ENCODE results near the gene RNF213. TPM values are rescaled to one million over a fixed set of nuclear protein-coding genes. Genes with fewer than 3 reads are reported as not detected.

RNF213 gene
- total and polyA plus RNA-seq, 10 of the 15 experiments (the other 5 are each of a cell fraction or from before 2014, with no cell fraction given): 18.6 to 145 (median 65.8) TPM

DNA sequence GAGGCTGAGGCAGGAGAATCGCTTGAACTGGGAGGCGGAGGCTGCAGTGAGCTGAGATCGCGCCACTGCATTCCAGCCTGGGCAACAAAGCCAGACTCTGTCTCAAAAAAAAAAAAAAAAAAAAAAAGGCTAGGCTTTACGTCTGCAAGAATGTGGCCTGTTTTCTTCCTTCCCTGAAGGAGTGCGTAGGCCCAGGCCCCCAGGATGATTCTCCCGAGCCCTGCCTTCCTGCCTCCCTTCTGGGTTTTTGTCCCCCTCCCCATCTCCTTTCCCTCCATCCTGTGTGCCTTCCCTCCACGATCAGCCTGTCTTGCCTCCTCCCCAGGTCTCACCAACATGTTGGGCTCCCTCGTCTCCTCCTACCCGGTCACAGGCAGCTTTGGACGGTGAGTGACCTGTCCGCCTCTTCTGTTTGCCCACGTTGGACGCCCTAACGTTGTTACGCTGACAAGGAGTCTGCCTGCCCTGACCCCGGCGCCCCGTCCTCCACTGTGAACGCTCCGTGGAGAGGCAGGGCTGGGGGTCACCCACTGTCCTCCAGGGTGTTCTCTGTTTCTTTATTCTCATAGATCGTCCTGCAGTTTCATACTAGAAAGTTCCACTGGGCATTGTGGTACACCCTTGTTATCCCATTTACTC lies 15.7 kb upstream of the RNF213 start:
- ChIA-PET RAD21 (ENCODE audit: unreplicated experiment) (no interaction called here), POLR2A (no interaction called here), SMC1A (ENCODE audit: uncharacterized antibody, unreplicated experiment) (no interaction called here), CTCF (no interaction called here)
- Histone ChIP-seq H2AFZ (ENCODE audit: control insufficient read depth, low read depth, low read length) (no peak overlapping the region), H3K9ac (ENCODE audit: control insufficient read depth, insufficient read depth, low read length) (no peak overlapping the region), H3K4me2 (ENCODE audit: control insufficient read depth, insufficient read depth) (no peak overlapping the region), H3K79me2 (ENCODE audit: control insufficient read depth, insufficient read depth, low read length) (no peaks in the 10 kb centered on the region), H3K27me3 (replicated peaks in 1 of 2; ENCODE audit: control insufficient read depth in 2 of 2, insufficient read depth in 2 of 2, low read length in 1 of 2) (no peaks in the 10 kb centered on the region), H3K27ac (ENCODE audit: control insufficient read depth, insufficient read depth) (no peak overlapping the region), H3K4me1 (ENCODE audit: control insufficient read depth, insufficient read depth, low read length) (no peaks in the 10 kb centered on the region), H4K20me1 (ENCODE audit: control insufficient read depth, insufficient read depth) (no peaks in the 10 kb centered on the region), H3K9me3 (replicated peaks; ENCODE audit: control insufficient read depth, insufficient read depth, low read length) (no peaks in the 10 kb centered on the region), H3K36me3 (ENCODE audit: control insufficient read depth in 2 of 2, insufficient read depth in 2 of 2, low read length in 1 of 2) (no peaks in the 10 kb centered on the region), H3K4me3 (no peak overlapping the region)
- 76% methylated on average over 20 of the region's 22 CpGs for WGBS (ENCODE audit: insufficient coverage, insufficient replicate concordance, low lambda C conversion rate, missing lambda C conversion rate)
- BruUV-seq (replicated peaks): no TSS peak
- in situ Hi-C loops (cut with MboI) (no loop called here), intact Hi-C loops (cut with micrococcal nuclease; ENCODE audit: unreplicated experiment) (no loop called here)
- DNase-seq (ENCODE audit: low read depth, low spot score) (no peak), ATAC-seq (no peak), FAIRE-seq (no peak)
- TF ChIP-seq ATF7 (IDR thresholded peaks at IDR 0.05; ENCODE audit: low read depth) (no peak), SP1 (IDR thresholded peaks at IDR 0.05; ENCODE audit: low read depth, low read length) (no peak), TCF3 (IDR thresholded peaks at IDR 0.05; ENCODE audit: borderline replicate concordance, insufficient read depth, low read depth, low read length) (no peak)

DNA sequence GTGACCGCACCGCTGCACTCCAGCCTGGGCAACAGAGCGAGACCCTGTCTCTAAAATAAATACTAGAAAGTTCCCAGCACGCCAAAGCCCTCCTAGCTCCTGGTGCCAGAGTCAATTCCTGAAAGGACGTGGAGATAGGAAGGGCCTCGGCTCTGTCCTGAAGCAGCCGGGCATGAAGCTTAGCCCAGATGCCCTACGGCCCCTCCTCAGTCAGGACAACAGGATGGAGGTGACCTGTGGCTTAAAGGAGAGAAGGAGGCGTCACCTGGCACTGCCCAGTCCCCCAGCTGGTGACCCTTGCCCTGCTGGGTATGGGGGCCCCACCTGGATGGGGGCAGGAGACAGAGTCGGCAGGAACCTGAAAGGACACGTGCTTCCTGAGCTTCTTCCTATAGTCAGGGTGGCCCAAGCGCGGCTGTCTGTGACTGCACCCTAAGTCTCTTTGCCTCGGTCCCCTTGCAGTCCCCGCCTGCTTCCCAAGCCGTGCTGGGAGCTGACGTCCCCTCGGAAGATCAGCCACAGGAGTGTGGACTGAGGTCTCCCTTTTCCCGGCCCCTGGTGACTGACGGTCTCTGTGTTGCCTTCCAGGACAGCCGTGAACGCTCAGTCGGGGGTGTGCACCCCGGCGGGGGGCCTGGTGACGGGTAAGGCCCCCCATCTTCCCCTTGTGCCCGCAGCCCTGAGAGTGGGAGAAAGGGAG lies 14.9 kb upstream of the RNF213 start:
- no peaks in the 10 kb centered on the region for H3K9me3 ChIP-seq (replicated peaks; ENCODE audit: control insufficient read depth, insufficient read depth, low read length)
- RAD21 ChIA-PET (ENCODE audit: unreplicated experiment): no interaction called here
- no peaks in the 10 kb centered on the region for H4K20me1 ChIP-seq (ENCODE audit: control insufficient read depth, insufficient read depth)
- no peaks in the 10 kb centered on the region for H3K27me3 ChIP-seq (replicated peaks in 1 of 2; ENCODE audit: control insufficient read depth in 2 of 2, insufficient read depth in 2 of 2, low read length in 1 of 2)
- H3K27ac ChIP-seq (ENCODE audit: control insufficient read depth, insufficient read depth): no peak overlapping the region
- H3K4me2 ChIP-seq (ENCODE audit: control insufficient read depth, insufficient read depth): no peak overlapping the region
- SMC1A ChIA-PET (ENCODE audit: uncharacterized antibody, unreplicated experiment): no interaction called here
- in situ Hi-C loops (cut with MboI) (no loop called here), intact Hi-C loops (cut with micrococcal nuclease; ENCODE audit: unreplicated experiment) (no loop called here)
- H2AFZ ChIP-seq (ENCODE audit: control insufficient read depth, low read depth, low read length): no peak overlapping the region
- no peaks in the 10 kb centered on the region for H3K36me3 ChIP-seq (ENCODE audit: control insufficient read depth in 2 of 2, insufficient read depth in 2 of 2, low read length in 1 of 2)
- no peaks in the 10 kb centered on the region for H3K4me1 ChIP-seq (ENCODE audit: control insufficient read depth, insufficient read depth, low read length)
- H3K9ac ChIP-seq (ENCODE audit: control insufficient read depth, insufficient read depth, low read length): no peak overlapping the region
- POLR2A ChIA-PET: no interaction called here
- H3K79me2 ChIP-seq (ENCODE audit: control insufficient read depth, insufficient read depth, low read length): no peaks in the 10 kb centered on the region
- no peak for TF ChIP-seq SREBF1 (IDR thresholded peaks at IDR 0.05; ENCODE audit: low read length)
- no peak for TF ChIP-seq POLR2AphosphoS5 (IDR thresholded peaks at IDR 0.05; ENCODE audit: low read length)
- TF ChIP-seq RBBP5 (conservative IDR thresholded peaks at IDR 0.05): no peak
- TF ChIP-seq, protein P1, sequence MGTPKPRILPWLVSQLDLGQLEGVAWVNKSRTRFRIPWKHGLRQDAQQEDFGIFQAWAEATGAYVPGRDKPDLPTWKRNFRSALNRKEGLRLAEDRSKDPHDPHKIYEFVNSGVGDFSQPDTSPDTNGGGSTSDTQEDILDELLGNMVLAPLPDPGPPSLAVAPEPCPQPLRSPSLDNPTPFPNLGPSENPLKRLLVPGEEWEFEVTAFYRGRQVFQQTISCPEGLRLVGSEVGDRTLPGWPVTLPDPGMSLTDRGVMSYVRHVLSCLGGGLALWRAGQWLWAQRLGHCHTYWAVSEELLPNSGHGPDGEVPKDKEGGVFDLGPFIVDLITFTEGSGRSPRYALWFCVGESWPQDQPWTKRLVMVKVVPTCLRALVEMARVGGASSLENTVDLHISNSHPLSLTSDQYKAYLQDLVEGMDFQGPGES (IDR thresholded peaks at IDR 0.05): no peak
- TF ChIP-seq JUNB (IDR thresholded peaks at IDR 0.05): no peak
- no peak for TF ChIP-seq NFIC (IDR thresholded peaks at IDR 0.05; ENCODE audit: low read depth, low read length)
- TF ChIP-seq KLF5 (IDR thresholded peaks at IDR 0.05; ENCODE audit: partially characterized antibody): no peak
- TF ChIP-seq BHLHE40 (IDR thresholded peaks at IDR 0.05; ENCODE audit: borderline replicate concordance in 1 of 2, low read depth in 2 of 2, low read length in 1 of 2): no peak
- TF ChIP-seq CBX3 (IDR thresholded peaks at IDR 0.05; ENCODE audit: borderline replicate concordance, low read depth): no peak
- DNase-seq (ENCODE audit: low read depth, low spot score) (no peak), FAIRE-seq (no peak), ATAC-seq (no peak)
- WGBS (ENCODE audit: insufficient coverage, insufficient replicate concordance, low lambda C conversion rate, missing lambda C conversion rate): 64% methylated on average over 27 of the region's 27 CpGs
- BruUV-seq (replicated peaks): no TSS peak
- H3K4me3 ChIP-seq: no peak overlapping the region
- CTCF ChIA-PET: no interaction called here

Data from GM12878 (cell line).